ENCODE results near the gene EXOSC1.
"Not testable (repeated sequence)": the region's sequence is repeated elsewhere in the genome, so short reads cannot be mapped to it uniquely, and the experiment has no call there.

Gene EXOSC1

DNA sequence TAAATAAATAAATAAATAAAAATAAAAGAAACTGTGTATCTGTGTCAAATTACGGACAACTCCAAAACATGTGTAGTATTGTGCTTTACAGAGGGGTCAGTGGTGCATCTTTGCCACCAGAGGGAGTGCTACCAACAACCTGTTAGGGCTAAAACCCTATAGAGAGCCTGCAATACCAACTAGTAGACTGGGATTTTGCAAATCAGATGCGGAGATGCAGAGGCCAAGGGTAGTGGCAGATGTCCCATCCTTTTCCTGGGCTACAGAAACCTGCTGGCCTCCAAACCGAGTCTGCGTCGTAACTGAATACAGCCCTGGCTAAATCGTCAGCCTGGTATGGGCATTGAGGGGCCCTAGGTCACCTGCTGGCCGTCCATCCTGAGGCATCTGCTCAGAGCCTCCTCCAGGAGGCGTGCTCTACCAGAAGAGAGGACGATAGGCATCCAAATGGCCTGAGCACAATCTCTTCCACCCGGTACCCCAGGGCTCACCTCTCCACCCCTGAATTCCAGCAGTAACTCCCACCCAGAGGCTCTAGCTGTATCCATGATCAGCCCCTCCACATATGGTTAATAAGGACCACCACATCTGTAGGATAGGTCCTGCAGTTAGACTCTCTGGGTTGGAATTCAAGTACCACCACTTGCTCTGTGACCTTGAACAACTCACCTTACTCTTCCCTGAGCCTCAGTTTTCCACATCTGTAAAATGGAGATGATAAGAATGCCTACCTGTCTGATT is 38.4 kb downstream of the EXOSC1 start:
- peak; percentile 85 for DNase-seq

GRCh38 chr10:97406483-97406882 is 39.3 kb downstream of the EXOSC1 start:
- not testable (repeated sequence) for DNase-seq

GRCh38 chr10:97406064-97406463 is 39.7 kb downstream of the EXOSC1 start:
- no peak for DNase-seq

GRCh38 chr10:97404044-97404443 is 41.8 kb downstream of the EXOSC1 start:
- no peak for DNase-seq

- DNase-seq, result no peak
These were observed 44.3 kb downstream of the EXOSC1 start for GRCh38 chr10:97401455-97401919.

DNA sequence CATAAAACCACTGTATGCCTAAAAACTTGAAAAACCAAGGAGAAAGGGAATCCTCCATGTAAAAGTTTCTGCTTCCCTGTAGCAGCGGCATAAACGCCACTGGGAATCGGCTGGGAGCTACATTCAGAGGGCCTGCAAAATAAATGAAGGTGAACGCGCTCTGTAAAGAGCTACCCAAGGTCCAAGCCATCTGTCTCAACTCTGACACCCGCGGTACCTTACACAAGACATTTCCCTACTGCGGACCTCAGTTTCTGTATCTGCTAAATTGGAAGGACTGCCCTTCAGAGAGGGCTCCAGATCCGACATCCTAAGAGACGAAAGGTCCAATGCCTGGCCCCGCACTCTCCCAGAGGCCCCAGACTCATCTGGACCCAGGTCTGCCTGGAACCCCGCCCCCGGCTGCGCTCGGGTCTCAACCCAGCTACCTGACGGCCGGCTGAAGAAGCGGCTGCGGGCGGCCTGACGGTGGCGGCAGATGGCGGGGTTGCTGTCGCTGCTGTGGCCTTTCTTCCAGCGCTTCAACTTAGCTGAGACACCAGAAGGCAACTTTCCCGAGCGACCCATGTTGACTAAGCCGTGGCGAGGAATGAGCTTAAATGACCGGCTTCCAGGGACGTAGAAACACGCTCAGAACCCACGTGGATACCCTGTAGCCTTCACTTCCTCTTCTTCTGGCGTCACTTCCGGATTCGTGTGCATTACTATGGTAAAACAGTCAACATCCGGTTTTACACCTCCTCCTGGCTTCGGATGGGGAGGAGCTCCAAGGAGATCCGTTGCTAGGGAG is 44.9 kb downstream of the EXOSC1 start, which contains the start of gene RRP12:
RRP12 (minus strand) TSS at position 676 of the 790 bp plus-strand sequence; CDS start at position 567, 109 bp downstream.
- peak; percentile 98 for DNase-seq

DNA sequence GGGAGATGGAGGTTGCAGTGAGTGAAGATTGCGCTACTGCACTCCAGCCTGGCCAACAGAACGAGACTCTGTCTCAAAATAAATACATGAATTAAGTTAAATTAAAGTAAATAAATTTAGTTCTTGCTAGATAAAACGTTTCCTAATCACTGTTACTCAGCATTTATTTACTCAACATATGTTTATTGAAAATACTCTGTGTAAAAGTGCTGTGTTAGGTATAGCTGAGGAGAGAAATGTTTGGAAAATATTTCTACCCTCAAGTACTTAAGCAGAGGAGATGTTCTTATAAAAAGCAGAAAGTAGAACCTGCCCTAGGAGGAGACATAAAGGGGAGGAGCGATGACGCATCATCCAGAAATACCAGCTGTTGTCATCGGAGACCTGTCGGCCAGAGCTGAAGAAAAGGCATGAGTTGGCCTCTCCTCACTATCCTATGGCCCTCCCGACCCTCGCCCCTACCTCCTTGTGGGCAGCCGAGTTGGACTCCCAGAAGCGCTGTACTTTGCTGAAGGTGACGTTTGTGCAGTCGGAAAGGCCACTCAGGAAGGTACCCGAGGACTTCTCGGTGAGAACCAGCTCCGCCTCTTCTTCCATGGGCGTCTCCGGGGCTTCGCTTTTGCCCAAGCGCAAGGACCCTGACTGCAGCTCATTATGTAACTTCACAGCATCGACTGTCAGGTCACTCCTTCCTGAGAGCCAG is 45.8 kb downstream of the EXOSC1 start:
- DNase-seq, result peak; percentile 33

- no peak for DNase-seq
These were observed 49.8 kb downstream of the EXOSC1 start for GRCh38 chr10:97396056-97396455.

- peak; percentile 37 for DNase-seq
These were observed 52.7 kb downstream of the EXOSC1 start for GRCh38 chr10:97393034-97393573.

- no peak for DNase-seq
These were observed 55.7 kb downstream of the EXOSC1 start for GRCh38 chr10:97390091-97390490.

- no peak for DNase-seq
These were observed 57.7 kb downstream of the EXOSC1 start for GRCh38 chr10:97388152-97388551.

Measured in activated CD4-positive, alpha-beta T cell treated with anti-CD3 and anti-CD28 coated beads, Interleukin-2, amount 50 U/mL, for 16 hours (primary cell).